Measurements from ENCODE around the gene TNPO3.

The TNPO3 gene

DNA sequence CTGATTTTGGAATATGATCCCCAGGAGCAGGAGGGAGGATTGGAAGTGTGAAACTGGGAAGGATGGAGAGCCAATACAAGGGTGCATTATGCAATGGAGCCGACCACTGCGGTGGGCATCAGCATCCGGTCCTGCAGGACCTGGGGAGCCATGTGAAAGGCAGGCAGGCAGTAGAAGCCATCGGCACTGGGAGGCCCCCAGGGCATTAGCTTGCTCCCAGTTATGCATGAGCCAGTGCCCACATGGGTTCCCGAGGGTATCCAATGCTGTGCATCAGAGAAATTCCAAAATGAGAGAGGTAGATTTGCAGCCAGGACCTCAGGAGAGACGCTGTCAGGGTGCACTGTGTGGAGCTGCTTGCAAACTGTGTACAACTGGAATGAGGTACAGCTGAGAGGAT lies 135.7 kb downstream of the TNPO3 start:
- ChIA-PET CTCF (interaction anchor here (0.7 to 1.6 kb wide), 4 partner anchors 8 to 172 kb away, joined by 3 to 5 read pairs (median 3); partner anchors contain the start of gene KCP), POLR2A (interaction anchor here (1.7 kb wide), 1 partner anchor 21 kb away, joined by 4 read pairs; no protein-coding TSS in a partner anchor)
- no peak for DNase-seq (ENCODE audit: extremely low spot score)
- TF ChIP-seq CTCF (IDR thresholded peaks at IDR 0.05; ENCODE audit: control extremely low read depth, extremely low read depth, low read depth, missing control alignments) = no peak

DNA sequence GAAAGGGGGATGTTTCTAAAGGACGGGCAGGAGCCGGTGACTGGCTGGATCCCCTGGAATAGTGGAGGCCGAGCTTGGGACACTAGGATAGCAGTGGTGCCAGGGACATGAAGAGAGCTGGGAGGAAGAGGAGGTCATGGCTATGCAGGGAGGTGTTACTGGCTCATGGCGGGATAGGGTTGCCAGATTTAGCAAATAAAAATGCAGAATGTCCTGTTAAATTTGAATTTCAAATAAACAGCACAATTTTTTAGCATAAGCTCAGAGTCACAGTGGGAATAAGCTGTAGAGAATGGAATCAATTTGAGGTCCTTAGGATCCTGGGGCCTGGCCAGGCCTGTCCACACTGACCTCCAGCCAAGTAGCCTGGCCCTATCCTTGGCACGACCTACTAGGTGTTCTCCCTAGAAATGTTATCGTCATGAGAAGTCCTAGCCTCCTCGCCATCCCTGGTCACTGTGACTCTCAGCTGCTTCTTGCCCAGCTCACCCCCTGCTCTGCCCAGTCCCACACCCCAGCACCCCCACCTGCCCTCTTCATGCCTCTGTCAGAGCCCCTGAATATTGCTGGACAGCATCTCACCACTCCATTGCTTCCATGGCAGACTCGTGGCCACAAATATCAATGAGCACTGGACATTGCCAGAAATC lies 136.8 kb downstream of the TNPO3 start:
- TF ChIP-seq CTCF (IDR thresholded peaks at IDR 0.05; ENCODE audit: control extremely low read depth, extremely low read depth, low read depth, missing control alignments) = no peak
- no peak for DNase-seq (ENCODE audit: extremely low spot score)
- CTCF ChIA-PET = interaction anchor here (1.0 to 1.2 kb wide), 2 partner anchors 15 to 34 kb away, joined by 3 to 4 read pairs; no protein-coding TSS in a partner anchor
- POLR2A ChIA-PET = no interaction called here

DNA sequence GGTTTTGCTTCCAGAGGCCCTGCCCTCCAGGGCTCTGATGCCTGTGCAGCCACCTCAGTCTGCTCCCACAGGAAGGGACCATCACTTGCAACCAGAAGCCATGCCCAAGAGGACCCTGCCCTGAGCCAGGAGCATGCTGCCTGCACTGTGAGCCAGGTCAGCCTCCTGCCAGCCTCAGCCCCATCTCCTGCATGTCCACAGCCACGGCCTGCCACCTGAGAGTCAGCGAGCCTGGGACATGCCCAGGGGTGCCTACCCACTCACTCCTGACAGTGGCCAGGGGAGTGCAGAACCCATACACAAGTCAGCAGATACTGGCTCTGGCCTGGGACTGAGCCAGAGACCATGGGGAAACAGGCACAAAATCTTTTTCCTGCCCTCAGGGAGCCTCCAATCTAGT lies 137.8 kb downstream of the TNPO3 start:
- DNase-seq (ENCODE audit: extremely low spot score) = no peak
- CTCF ChIA-PET = no interaction called here
- POLR2A ChIA-PET = no interaction called here
- no peak for TF ChIP-seq CTCF (IDR thresholded peaks at IDR 0.05; ENCODE audit: control extremely low read depth, extremely low read depth, low read depth, missing control alignments)

DNA sequence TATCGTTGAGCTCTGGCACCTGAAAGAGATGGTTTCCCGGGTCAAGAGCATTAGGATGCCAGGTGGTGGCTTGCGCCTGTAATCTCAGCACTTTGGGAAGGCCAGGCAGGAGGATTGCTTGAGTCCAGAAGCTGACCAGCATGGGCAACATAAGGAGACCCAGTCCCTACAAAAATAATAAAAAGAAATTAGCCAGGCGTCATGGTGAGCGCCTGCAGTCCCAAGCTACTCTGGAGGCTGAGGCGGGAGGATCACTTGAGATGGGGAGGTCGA lies 138.3 kb downstream of the TNPO3 start:
- CTCF ChIA-PET = no interaction called here

DNA sequence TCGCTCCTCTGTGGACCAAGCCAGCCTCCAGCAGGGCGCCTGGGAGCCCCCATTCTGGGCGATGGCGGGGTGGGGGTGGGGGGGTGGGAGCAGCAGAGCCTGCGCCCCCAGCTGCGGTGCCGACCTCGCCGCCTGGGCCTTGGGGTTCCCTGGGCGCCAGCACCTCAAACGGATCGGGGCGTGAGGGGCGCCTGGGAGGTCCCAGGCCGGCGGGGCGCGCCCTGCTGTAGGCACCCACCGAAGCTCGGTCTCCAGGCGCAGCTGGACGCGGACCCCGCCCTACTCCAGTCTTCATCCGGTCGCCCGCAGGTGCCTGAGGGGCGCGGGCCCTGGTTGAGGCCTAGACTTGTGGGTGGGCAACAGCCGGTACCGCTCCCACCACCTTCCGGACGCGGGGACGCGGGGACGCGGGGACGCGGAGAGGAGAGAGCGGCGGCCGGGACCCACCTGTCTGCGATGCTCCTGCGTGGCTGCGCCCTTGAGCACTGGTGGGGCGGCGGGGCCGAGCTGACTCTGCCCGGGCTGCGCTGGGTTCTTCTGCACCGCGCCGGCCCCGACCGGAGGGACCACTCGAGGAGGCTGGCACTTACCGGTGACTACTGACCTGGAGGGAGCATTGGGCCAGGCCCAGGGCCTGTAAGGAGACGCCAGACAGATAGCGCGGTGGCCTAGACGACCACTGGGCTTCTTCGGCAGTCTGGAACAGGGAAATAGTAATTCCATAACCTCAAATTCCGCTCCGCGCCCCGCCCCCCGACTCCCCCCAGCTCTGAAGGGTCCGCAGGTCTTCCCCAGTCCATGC lies 138.9 kb downstream of the TNPO3 start:
- DNase-seq (ENCODE audit: extremely low spot score) = no peak
- POLR2A ChIA-PET = no interaction called here
- TF ChIP-seq CTCF (IDR thresholded peaks at IDR 0.05; ENCODE audit: control extremely low read depth, extremely low read depth, low read depth, missing control alignments) = no peak
- CTCF ChIA-PET = no interaction called here

More for the DNA sequence above, 138.3 kb downstream of the TNPO3 start:
- POLR2A ChIA-PET = no interaction called here
- TF ChIP-seq CTCF (IDR thresholded peaks at IDR 0.05; ENCODE audit: control extremely low read depth, extremely low read depth, low read depth, missing control alignments) = no peak
- no peak for DNase-seq (ENCODE audit: extremely low spot score)

DNA sequence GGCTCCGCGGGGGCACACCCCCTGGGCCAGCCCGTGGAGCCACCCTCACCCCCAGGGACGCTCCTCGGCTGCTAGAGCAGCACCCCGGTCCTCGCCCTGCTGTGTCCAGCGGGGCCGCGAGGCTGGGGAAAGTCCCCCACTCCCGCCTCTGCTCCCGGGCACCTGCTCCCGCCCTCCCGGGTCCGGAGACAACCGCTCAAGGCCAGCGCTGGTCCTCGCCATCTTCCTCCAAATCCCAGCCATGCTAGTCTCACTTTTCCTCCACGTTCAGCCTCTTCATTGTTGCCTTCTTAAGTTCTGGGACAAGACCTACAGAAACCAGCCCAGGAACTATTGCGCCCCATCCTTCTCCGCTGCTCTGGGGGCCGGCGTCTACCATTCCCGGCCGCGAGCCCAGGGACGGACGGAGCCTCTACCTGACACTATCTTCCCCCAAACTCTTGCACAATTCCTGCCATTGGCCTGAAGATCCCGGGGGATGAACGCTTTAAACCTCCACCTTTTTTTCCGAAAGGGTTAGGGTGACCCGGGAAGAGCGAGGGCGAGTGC lies 139.6 kb downstream of the TNPO3 start:
- no peak for DNase-seq (ENCODE audit: extremely low spot score)
- TF ChIP-seq CTCF (IDR thresholded peaks at IDR 0.05; ENCODE audit: control extremely low read depth, extremely low read depth, low read depth, missing control alignments) = no peak
- ChIA-PET POLR2A (no interaction called here), CTCF (interaction anchor here (0.8 to 1.3 kb wide), 6 partner anchors 12 to 176 kb away, joined by 3 to 7 read pairs (median 4); partner anchors contain the start of gene IRF5)
